H9 (cell line): ENCODE results near the gene ENG. TPM values are rescaled to one million over a fixed set of nuclear protein-coding genes. Genes with fewer than 3 reads are reported as not detected.

Experiments used
- DNase-seq: peaks from one replicate; pipeline ENCODE4 v3.0.0-alpha.2; 2017
- H2AFZ ChIP-seq: one replicate; pipeline ENCODE4 v1.6.1; 2013; ENCODE audit warnings: mild to moderate bottlenecking, low read length, control low read depth, moderate library complexity
- H2AK5ac ChIP-seq: 2 replicates; pipeline ENCODE4 v1.6.1; 2013; ENCODE audit warnings: low read length, control low read depth, mixed read lengths; ENCODE audit not compliant: insufficient read length
- H2BK120ac ChIP-seq: one replicate; pipeline ENCODE4 v1.6.1; 2013; ENCODE audit warnings: low read depth, mild to moderate bottlenecking, low read length, control low read depth, inconsistent platforms; ENCODE audit not compliant: poor library complexity, severe bottlenecking
- H2BK12ac ChIP-seq: 2 replicates; pipeline ENCODE4 v1.6.1; 2013; ENCODE audit warnings: low read length, control low read depth, mixed read lengths, low read depth; ENCODE audit not compliant: insufficient read length
- H2BK15ac ChIP-seq: 2 replicates; pipeline ENCODE4 v1.6.1; 2013; ENCODE audit warnings: low read depth, low read length, control low read depth
- H2BK20ac ChIP-seq: one replicate; pipeline ENCODE4 v1.6.1; 2013; ENCODE audit warnings: low read depth, mild to moderate bottlenecking, low read length, control low read depth, inconsistent platforms; ENCODE audit not compliant: poor library complexity, severe bottlenecking
- H2BK5ac ChIP-seq: 2 replicates; pipeline ENCODE4 v1.6.1; 2013; ENCODE audit warnings: low read length, control low read depth, mixed read lengths; ENCODE audit not compliant: insufficient read length
- H3K14ac ChIP-seq: 2 replicates; pipeline ENCODE4 v1.6.1; 2013; ENCODE audit warnings: low read length, control low read depth; ENCODE audit not compliant: insufficient read depth
- H3K18ac ChIP-seq: 2 replicates; pipeline ENCODE4 v1.6.1; 2013; ENCODE audit warnings: low read depth, mild to moderate bottlenecking, mixed read lengths, low read length, control low read depth; ENCODE audit not compliant: insufficient read length
- H3K23ac ChIP-seq: 2 replicates; pipeline ENCODE4 v1.6.1; 2013; ENCODE audit warnings: low read length, control low read depth, mixed read lengths, low read depth; ENCODE audit not compliant: insufficient read length
- H3K23me2 ChIP-seq: 2 replicates; pipeline ENCODE4 v1.6.1; 2013; ENCODE audit warnings: low read depth, mild to moderate bottlenecking, mixed read lengths, low read length, control low read depth; ENCODE audit not compliant: insufficient read length, poor library complexity, severe bottlenecking
- H3K27ac ChIP-seq: 2 replicates; pipeline ENCODE4 v1.5.1; 2013; ENCODE audit warnings: low read length, control low read depth, mixed read lengths, low read depth; ENCODE audit not compliant: insufficient read length
- H3K27me3 ChIP-seq: 2 replicates; pipeline ENCODE4 v1.6.1; 2013; ENCODE audit warnings: low read length, control low read depth, inconsistent platforms; ENCODE audit not compliant: insufficient read depth
- H3K4ac ChIP-seq: 2 replicates; pipeline ENCODE4 v1.6.1; 2013; ENCODE audit warnings: low read depth, mild to moderate bottlenecking, control low read depth, inconsistent platforms, low read length, moderate library complexity
- H3K4me1 ChIP-seq: 2 replicates; pipeline ENCODE4 v1.6.1; 2013; ENCODE audit warnings: low read length, control low read depth, inconsistent platforms; ENCODE audit not compliant: insufficient read depth
- H3K4me2 ChIP-seq: 2 replicates; pipeline ENCODE4 v1.6.1; 2013; ENCODE audit warnings: low read length, control low read depth, mixed read lengths; ENCODE audit not compliant: insufficient read length, insufficient read depth
- H3K56ac ChIP-seq: 2 replicates; pipeline ENCODE4 v1.6.1; 2013; ENCODE audit warnings: low read depth, mild to moderate bottlenecking, mixed read lengths, low read length, control low read depth; ENCODE audit not compliant: insufficient read length
- H3K79me1 ChIP-seq: 2 replicates; pipeline ENCODE4 v1.6.1; 2013; ENCODE audit warnings: low read depth, mild to moderate bottlenecking, moderate library complexity, low read length, control low read depth, inconsistent platforms; ENCODE audit not compliant: insufficient read depth, poor library complexity, severe bottlenecking
- H3K79me2 ChIP-seq: 2 replicates; pipeline ENCODE4 v1.6.1; 2013; ENCODE audit warnings: low read length, control low read depth, inconsistent platforms; ENCODE audit not compliant: insufficient read depth
- H3K9ac ChIP-seq: 2 replicates; pipeline ENCODE4 v1.6.1; 2013; ENCODE audit warnings: low read length, control low read depth, mixed read lengths; ENCODE audit not compliant: insufficient read length; ENCODE audit errors: extremely low read depth
- H3K9me3 ChIP-seq: one replicate; pipeline ENCODE4 v1.6.1; 2013; ENCODE audit warnings: low read depth, low read length, inconsistent platforms; ENCODE audit not compliant: control insufficient read depth
- H3T11ph ChIP-seq: one replicate; pipeline ENCODE4 v1.6.1; 2013; ENCODE audit warnings: mild to moderate bottlenecking, low read length, control low read depth, inconsistent platforms
- H4K20me1 ChIP-seq: one replicate; pipeline ENCODE4 v1.6.1; 2013; ENCODE audit not compliant: control insufficient read depth, insufficient read length, insufficient read depth
- H4K5ac ChIP-seq: 2 replicates; pipeline ENCODE4 v1.6.1; 2013; ENCODE audit warnings: low read depth, mild to moderate bottlenecking, mixed read lengths, low read length, control low read depth; ENCODE audit not compliant: insufficient read length
- H4K8ac ChIP-seq: replicated peaks from 2 replicates; pipeline ENCODE4 v1.6.1; 2013; ENCODE audit warnings: low read length, control low read depth, mixed read lengths, low read depth; ENCODE audit not compliant: insufficient read length
- H4K91ac ChIP-seq: 2 replicates; pipeline ENCODE4 v1.6.1; 2013; ENCODE audit warnings: low read depth, mild to moderate bottlenecking, moderate library complexity, mixed read lengths, low read length, control low read depth; ENCODE audit not compliant: insufficient read length
- H3K27ac Mint-ChIP-seq, 3 experiments: 2 replicates in 2 of 3; 3 replicates in 1 of 3; pipeline ENCODE4 v1.8.0; 2020 to 2021; ENCODE audit warnings: mixed read lengths in 3 of 3, mild to moderate bottlenecking in 1 of 3, moderate library complexity in 1 of 3
- H3K27me3 Mint-ChIP-seq: 2 replicates; pipeline ENCODE4 v1.8.0; 2021; ENCODE audit warnings: low read depth, mild to moderate bottlenecking, moderate library complexity, mixed read lengths
- H3K36me3 Mint-ChIP-seq, 3 experiments: 2 replicates in 2 of 3; 3 replicates in 1 of 3; pipeline ENCODE4 v1.8.0; 2020 to 2021; ENCODE audit warnings: low read depth in 3 of 3, mixed read lengths in 3 of 3; ENCODE audit not compliant: insufficient read depth in 1 of 3
- H3K4me1 Mint-ChIP-seq, 2 experiments: 2 replicates each; pipeline ENCODE4 v1.8.0; 2020; ENCODE audit warnings: mixed read lengths in 2 of 2
- H3K4me3 Mint-ChIP-seq, 2 experiments: 2 replicates in 1 of 2; 3 replicates in 1 of 2; pipeline ENCODE4 v1.8.0; 2020 to 2021; ENCODE audit warnings: mild to moderate bottlenecking in 2 of 2, mixed read lengths in 2 of 2, moderate library complexity in 1 of 2
- H3K9me3 Mint-ChIP-seq, 2 experiments: 2 replicates in 1 of 2; 3 replicates in 1 of 2; pipeline ENCODE4 v1.8.0; 2020; ENCODE audit warnings: mild to moderate bottlenecking in 2 of 2, mixed read lengths in 2 of 2, moderate library complexity in 1 of 2
- WGBS: extraction: QIAGEN DNeasy Blood & Tissue Kit; methylation state at CpG from one replicate; pipeline ENCODE4 v1.1.7; 2013; ENCODE audit warnings: missing lambda C conversion rate, low lambda C conversion rate, mixed read lengths; ENCODE audit not compliant: insufficient read length; ENCODE audit errors: extremely low coverage; 5-methylcytosine and 5-hydroxymethylcytosine counted together
- total RNA-seq: library from RNA; stranded (reverse); gene quantifications from 2 replicates; pipeline ENCODE4 v1.2.1, GENCODE V29; 2021
- TF ChIP-seq, protein P1 (sequence below): fragments of 200-600 bp; sonication (generic); conservative IDR thresholded peaks from 3 replicates; pipeline ENCODE4 v1.8.0; 2021; ENCODE audit warnings: antibody characterized with exemption, mild to moderate bottlenecking

ENG gene
- total RNA-seq, 1 experiment from 2014 or later: 2.1 TPM

DNA sequence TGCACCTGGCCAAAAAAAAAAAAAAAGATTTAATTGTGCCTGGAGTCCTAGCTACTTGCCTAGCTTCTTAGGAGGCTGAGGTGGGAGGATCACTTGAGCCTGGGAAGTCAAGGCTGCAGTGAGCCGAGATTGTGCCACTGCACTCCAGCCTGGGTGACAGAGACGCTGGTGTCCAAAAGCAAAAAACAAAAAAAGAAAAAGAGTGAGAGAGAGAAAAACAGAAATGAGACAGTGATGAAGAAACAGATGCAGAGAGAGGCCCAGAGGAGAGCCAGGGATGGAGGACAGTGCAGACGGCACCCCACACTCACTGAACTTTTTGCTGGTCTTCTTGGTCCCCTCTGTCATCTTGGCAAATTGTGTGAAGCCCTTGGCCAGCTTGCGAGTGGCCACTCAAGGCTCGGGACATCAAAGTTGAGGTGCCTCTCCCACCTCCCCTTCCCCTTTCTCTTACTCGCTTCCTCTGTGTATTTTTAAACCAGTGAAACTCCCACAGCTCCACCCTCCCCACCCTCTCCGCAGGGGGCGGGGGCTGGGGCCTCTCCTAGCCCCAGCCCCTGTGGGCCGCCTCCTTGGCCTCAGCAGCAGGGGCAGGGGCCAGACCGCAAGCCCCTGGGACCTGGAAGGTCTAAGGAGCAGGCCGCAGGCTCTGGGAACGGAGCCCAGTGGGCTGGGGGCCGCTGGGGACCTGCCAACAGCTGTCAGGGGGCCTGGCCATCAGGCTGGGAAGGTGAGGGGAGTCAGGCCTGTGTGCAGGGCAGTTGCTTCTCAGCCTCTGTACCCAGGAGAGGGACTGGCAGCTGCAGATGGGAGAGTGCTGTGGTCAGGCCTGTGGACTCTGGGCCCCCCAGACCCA is 76.0 kb downstream of the ENG start, which contains the start of gene SH2D3C:
Gene SH2D3C, minus strand, starts transcription at position 387 of the 856 bp plus-strand sequence. Its CDS starts 39 bp downstream, at position 348.
- H3K4me1 Mint-ChIP-seq: peaks cover 7 to 26% of the 10 kb centered on the region in 2 experiments
- no peak within 1 kb of the TSS for H3K27ac ChIP-seq
- H2BK20ac ChIP-seq: no peak within 1 kb of the TSS
- DNase-seq: no peak
- H2AK5ac ChIP-seq: no peak within 1 kb of the TSS
- no peak within 1 kb of the TSS for H4K8ac ChIP-seq
- H3K79me2 ChIP-seq: no peaks in the 10 kb centered on the region
- H3K79me1 ChIP-seq: no peaks in the 10 kb centered on the region
- H3K27me3 Mint-ChIP-seq: no peaks in the 10 kb centered on the region
- H3K18ac ChIP-seq: no peak within 1 kb of the TSS
- H4K5ac ChIP-seq: no peak within 1 kb of the TSS
- no peak within 1 kb of the TSS for H2AFZ ChIP-seq
- H3K9me3 Mint-ChIP-seq: no peaks in the 10 kb centered on the region
- H3K9me3 ChIP-seq: no peaks in the 10 kb centered on the region
- no peak within 1 kb of the TSS for H3K4ac ChIP-seq
- H3K36me3 Mint-ChIP-seq: no peaks in the 10 kb centered on the region
- H2BK5ac ChIP-seq: no peak within 1 kb of the TSS
- TF ChIP-seq, protein P1, sequence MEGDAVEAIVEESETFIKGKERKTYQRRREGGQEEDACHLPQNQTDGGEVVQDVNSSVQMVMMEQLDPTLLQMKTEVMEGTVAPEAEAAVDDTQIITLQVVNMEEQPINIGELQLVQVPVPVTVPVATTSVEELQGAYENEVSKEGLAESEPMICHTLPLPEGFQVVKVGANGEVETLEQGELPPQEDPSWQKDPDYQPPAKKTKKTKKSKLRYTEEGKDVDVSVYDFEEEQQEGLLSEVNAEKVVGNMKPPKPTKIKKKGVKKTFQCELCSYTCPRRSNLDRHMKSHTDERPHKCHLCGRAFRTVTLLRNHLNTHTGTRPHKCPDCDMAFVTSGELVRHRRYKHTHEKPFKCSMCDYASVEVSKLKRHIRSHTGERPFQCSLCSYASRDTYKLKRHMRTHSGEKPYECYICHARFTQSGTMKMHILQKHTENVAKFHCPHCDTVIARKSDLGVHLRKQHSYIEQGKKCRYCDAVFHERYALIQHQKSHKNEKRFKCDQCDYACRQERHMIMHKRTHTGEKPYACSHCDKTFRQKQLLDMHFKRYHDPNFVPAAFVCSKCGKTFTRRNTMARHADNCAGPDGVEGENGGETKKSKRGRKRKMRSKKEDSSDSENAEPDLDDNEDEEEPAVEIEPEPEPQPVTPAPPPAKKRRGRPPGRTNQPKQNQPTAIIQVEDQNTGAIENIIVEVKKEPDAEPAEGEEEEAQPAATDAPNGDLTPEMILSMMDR: no peak
- H2BK120ac ChIP-seq: no peak within 1 kb of the TSS
- H4K91ac ChIP-seq: no peak within 1 kb of the TSS
- H3K4me2 ChIP-seq: no peak within 1 kb of the TSS
- H3K27ac Mint-ChIP-seq: peak within 1 kb of the TSS in 2 of 3 experiments; percentile 8 to 58; a peak in 4 of 7 replicates
- H3K23ac ChIP-seq: no peak within 1 kb of the TSS
- H3K9ac ChIP-seq: no peak within 1 kb of the TSS
- H2BK12ac ChIP-seq: no peak within 1 kb of the TSS
- H2BK15ac ChIP-seq: no peak within 1 kb of the TSS
- no CpG with 5 or more reads among the region's 13 CpGs for WGBS
- no peaks in the 10 kb centered on the region; the same call in 1 of the 2 replicates for H3K4me1 ChIP-seq
- no peaks in the 10 kb centered on the region for H4K20me1 ChIP-seq
- no peaks in the 10 kb centered on the region; the same call in 1 of the 2 replicates for H3K27me3 ChIP-seq
- peak within 1 kb of the TSS in 1 of 2 experiments; percentile 45; a peak in 2 of 5 replicates for H3K4me3 Mint-ChIP-seq
- no peak within 1 kb of the TSS for H3K56ac ChIP-seq
- no peak within 1 kb of the TSS for H3K14ac ChIP-seq
- peaks cover 2% of the 10 kb centered on the region for H3K23me2 ChIP-seq
- no peak within 1 kb of the TSS for H3T11ph ChIP-seq
